GM11168 (cell line): ENCODE data around the gene PCGF2.

Experiments
- in situ Hi-C: fragments of 300-500 bp; cut with MboI; formaldehyde crosslinking; loops from one replicate; pipeline ENCODE4 v1.12.0; 2022; ENCODE audit warnings: low sequenced_read_pairs; ENCODE audit not compliant: unreplicated experiment

The PCGF2 gene

GRCh38 chr17:38720941-38721340 is 27.2 kb downstream of the PCGF2 start:
- in situ Hi-C loops = no loop called here

GRCh38 chr17:38719943-38720641 is 28.0 kb downstream of the PCGF2 start:
- in situ Hi-C loops = no loop called here

- in situ Hi-C loops = no loop called here
Observed at GRCh38 chr17:38719289-38719942, 28.7 kb downstream of the PCGF2 start.

GRCh38 chr17:38717139-38717745 is 30.9 kb downstream of the PCGF2 start:
- in situ Hi-C loops = no loop called here

GRCh38 chr17:38716368-38717005 is 31.6 kb downstream of the PCGF2 start:
- in situ Hi-C loops = no loop called here

- in situ Hi-C loops = no loop called here
Observed at GRCh38 chr17:38715216-38715943, 32.8 kb downstream of the PCGF2 start.

GRCh38 chr17:38713456-38714075 is 34.6 kb downstream of the PCGF2 start:
- in situ Hi-C loops = no loop called here

- in situ Hi-C loops = no loop called here
Observed at GRCh38 chr17:38712593-38712992, 35.5 kb downstream of the PCGF2 start.

- in situ Hi-C loops = no loop called here
Observed at GRCh38 chr17:38711792-38712571, 36.2 kb downstream of the PCGF2 start.

- in situ Hi-C loops = no loop called here
Observed at GRCh38 chr17:38710985-38711384, 37.2 kb downstream of the PCGF2 start.

- in situ Hi-C loops = no loop called here
Observed at GRCh38 chr17:38710604-38710962, 37.6 kb downstream of the PCGF2 start.

- in situ Hi-C loops = no loop called here
Observed at GRCh38 chr17:38709864-38710603, 38.1 kb downstream of the PCGF2 start.

- in situ Hi-C loops = no loop called here
Observed at GRCh38 chr17:38709104-38709820, 38.9 kb downstream of the PCGF2 start.

GRCh38 chr17:38707678-38708351 is 40.3 kb downstream of the PCGF2 start:
- in situ Hi-C loops = no loop called here

GRCh38 chr17:38706505-38707216 is 41.5 kb downstream of the PCGF2 start:
- in situ Hi-C loops = no loop called here

GRCh38 chr17:38705803-38706504 is 42.2 kb downstream of the PCGF2 start:
- in situ Hi-C loops = no loop called here

GRCh38 chr17:38705523-38705802 is 42.7 kb downstream of the PCGF2 start:
- in situ Hi-C loops = no loop called here
